ENCODE measurements around the gene FAXC. TPM values are rescaled to one million over a fixed set of nuclear protein-coding genes. Genes with fewer than 3 reads are reported as not detected.

FAXC gene
- total and polyA plus RNA-seq, 2 of the 8 experiments (the other 6 are each of a cell fraction or from before 2014, with no cell fraction given): 23.2 to 29.8 TPM

DNA sequence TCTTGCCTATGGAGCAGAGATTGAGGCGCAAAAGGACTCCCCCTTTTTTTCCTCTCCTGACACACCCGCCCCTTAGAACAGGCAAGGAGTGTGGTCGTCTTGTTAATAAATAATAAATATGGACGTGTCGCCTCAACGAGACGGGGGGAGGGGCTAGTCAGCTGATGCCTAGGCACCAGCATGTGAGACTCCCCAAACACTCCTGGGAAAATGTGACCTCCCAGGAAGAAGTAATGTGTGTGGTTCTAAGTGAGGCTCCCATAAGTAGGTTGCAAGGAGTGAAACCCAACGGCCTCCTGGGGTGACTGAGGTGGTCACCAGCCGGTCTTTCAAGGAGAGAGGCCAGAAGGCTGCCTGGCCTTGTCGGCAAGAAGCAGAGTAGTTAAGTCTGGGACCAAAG, 1.1 kb upstream of the FAXC start (continued):
- TF ChIP-seq, protein P1, sequence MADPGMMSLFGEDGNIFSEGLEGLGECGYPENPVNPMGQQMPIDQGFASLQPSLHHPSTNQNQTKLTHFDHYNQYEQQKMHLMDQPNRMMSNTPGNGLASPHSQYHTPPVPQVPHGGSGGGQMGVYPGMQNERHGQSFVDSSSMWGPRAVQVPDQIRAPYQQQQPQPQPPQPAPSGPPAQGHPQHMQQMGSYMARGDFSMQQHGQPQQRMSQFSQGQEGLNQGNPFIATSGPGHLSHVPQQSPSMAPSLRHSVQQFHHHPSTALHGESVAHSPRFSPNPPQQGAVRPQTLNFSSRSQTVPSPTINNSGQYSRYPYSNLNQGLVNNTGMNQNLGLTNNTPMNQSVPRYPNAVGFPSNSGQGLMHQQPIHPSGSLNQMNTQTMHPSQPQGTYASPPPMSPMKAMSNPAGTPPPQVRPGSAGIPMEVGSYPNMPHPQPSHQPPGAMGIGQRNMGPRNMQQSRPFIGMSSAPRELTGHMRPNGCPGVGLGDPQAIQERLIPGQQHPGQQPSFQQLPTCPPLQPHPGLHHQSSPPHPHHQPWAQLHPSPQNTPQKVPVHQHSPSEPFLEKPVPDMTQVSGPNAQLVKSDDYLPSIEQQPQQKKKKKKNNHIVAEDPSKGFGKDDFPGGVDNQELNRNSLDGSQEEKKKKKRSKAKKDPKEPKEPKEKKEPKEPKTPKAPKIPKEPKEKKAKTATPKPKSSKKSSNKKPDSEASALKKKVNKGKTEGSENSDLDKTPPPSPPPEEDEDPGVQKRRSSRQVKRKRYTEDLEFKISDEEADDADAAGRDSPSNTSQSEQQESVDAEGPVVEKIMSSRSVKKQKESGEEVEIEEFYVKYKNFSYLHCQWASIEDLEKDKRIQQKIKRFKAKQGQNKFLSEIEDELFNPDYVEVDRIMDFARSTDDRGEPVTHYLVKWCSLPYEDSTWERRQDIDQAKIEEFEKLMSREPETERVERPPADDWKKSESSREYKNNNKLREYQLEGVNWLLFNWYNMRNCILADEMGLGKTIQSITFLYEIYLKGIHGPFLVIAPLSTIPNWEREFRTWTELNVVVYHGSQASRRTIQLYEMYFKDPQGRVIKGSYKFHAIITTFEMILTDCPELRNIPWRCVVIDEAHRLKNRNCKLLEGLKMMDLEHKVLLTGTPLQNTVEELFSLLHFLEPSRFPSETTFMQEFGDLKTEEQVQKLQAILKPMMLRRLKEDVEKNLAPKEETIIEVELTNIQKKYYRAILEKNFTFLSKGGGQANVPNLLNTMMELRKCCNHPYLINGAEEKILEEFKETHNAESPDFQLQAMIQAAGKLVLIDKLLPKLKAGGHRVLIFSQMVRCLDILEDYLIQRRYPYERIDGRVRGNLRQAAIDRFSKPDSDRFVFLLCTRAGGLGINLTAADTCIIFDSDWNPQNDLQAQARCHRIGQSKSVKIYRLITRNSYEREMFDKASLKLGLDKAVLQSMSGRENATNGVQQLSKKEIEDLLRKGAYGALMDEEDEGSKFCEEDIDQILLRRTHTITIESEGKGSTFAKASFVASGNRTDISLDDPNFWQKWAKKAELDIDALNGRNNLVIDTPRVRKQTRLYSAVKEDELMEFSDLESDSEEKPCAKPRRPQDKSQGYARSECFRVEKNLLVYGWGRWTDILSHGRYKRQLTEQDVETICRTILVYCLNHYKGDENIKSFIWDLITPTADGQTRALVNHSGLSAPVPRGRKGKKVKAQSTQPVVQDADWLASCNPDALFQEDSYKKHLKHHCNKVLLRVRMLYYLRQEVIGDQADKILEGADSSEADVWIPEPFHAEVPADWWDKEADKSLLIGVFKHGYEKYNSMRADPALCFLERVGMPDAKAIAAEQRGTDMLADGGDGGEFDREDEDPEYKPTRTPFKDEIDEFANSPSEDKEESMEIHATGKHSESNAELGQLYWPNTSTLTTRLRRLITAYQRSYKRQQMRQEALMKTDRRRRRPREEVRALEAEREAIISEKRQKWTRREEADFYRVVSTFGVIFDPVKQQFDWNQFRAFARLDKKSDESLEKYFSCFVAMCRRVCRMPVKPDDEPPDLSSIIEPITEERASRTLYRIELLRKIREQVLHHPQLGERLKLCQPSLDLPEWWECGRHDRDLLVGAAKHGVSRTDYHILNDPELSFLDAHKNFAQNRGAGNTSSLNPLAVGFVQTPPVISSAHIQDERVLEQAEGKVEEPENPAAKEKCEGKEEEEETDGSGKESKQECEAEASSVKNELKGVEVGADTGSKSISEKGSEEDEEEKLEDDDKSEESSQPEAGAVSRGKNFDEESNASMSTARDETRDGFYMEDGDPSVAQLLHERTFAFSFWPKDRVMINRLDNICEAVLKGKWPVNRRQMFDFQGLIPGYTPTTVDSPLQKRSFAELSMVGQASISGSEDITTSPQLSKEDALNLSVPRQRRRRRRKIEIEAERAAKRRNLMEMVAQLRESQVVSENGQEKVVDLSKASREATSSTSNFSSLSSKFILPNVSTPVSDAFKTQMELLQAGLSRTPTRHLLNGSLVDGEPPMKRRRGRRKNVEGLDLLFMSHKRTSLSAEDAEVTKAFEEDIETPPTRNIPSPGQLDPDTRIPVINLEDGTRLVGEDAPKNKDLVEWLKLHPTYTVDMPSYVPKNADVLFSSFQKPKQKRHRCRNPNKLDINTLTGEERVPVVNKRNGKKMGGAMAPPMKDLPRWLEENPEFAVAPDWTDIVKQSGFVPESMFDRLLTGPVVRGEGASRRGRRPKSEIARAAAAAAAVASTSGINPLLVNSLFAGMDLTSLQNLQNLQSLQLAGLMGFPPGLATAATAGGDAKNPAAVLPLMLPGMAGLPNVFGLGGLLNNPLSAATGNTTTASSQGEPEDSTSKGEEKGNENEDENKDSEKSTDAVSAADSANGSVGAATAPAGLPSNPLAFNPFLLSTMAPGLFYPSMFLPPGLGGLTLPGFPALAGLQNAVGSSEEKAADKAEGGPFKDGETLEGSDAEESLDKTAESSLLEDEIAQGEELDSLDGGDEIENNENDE (IDR thresholded peaks at IDR 0.05; ENCODE audit: insufficient replicate concordance, low read length): no peak
- TF ChIP-seq EGR1 (IDR thresholded peaks at IDR 0.05; ENCODE audit: borderline replicate concordance, low read depth, low read length) (no peak), RFX5 (IDR thresholded peaks at IDR 0.05; ENCODE audit: borderline replicate concordance, low read depth, low read length) (no peak), CREB1 (IDR thresholded peaks at IDR 0.05) (no peak), CEBPB (IDR thresholded peaks at IDR 0.05; ENCODE audit: low read depth, low read length) (no peak), GABPA (IDR thresholded peaks at IDR 0.05; ENCODE audit: borderline replicate concordance, insufficient read depth, low read length) (no peak), CBX5 (IDR thresholded peaks at IDR 0.05; ENCODE audit: low read depth, low read length) (no peak), TBP (IDR thresholded peaks at IDR 0.05; ENCODE audit: low read depth, low read length) (no peak), JUN (IDR thresholded peaks at IDR 0.05; ENCODE audit: low read depth, low read length) (no peak), TEAD4 (IDR thresholded peaks at IDR 0.05; ENCODE audit: low read depth, low read length) (no peak), SUZ12 (IDR thresholded peaks at IDR 0.05; ENCODE audit: low read length) (no peak), SP1 (IDR thresholded peaks at IDR 0.05; ENCODE audit: low read depth, low read length) (no peak)
- TF ChIP-seq, protein P2, sequence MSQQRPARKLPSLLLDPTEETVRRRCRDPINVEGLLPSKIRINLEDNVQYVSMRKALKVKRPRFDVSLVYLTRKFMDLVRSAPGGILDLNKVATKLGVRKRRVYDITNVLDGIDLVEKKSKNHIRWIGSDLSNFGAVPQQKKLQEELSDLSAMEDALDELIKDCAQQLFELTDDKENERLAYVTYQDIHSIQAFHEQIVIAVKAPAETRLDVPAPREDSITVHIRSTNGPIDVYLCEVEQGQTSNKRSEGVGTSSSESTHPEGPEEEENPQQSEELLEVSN (IDR thresholded peaks at IDR 0.05): no peak
